IPS-NIHi11 (cell line): ENCODE data around the gene ATP6V1F.

Experiments used
- DNase-seq: peaks from one replicate; pipeline ENCODE4 v3.0.0; 2012; ENCODE audit warnings: mixed read lengths, low spot score

The ATP6V1F gene

GRCh38 chr7:128835790-128836641 lies 26.6 kb upstream of the ATP6V1F start:
- no peak for DNase-seq

DNA sequence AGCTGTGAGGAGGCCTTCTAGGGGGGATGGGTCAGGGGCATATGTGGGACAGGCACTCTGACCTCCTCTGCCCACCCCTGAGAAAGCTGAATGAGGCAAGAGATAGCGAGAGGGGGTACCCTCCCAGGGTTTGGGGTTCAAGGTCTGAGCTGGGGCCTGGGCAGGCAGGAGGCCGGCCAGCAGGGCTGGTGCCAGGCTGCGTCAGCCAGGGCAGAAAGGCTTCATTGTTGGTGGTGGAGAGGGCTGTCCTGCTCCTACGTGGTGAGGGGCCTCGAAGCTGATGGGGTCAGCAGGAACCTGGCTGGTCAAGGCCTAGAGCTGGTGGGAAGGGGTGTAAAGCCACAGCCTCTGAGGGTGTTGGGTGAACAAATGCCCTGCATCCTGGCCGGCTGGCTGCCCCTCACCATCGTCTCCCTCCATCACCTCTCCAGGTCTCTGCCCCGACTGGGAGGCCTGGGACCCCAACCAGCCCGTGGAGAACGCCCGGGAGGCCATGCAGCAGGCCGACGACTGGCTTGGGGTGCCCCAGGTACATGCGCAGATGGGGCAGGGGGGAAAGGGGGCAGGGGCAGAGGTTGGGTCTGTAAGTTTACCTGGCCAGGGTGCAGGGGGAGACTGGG lies 25.8 kb upstream of the ATP6V1F start:
- DNase-seq: no peak

DNA sequence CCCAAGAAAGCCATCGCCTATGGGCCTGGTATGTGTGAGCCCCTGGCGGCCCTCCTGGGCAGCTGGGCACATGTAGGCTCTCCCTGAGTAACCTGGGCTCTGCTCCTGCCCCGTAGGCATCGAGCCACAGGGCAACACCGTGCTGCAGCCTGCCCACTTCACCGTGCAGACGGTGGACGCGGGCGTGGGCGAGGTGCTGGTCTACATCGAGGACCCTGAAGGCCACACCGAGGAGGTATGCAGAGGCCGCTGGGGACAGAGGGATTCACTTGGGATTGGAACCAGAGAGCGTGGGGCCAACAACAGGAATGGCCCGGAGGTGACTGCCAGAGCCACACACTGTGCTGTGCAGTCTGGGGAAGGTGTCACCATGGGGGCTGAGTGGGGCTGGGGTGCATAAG lies 25.1 kb upstream of the ATP6V1F start:
- no peak for DNase-seq

DNA sequence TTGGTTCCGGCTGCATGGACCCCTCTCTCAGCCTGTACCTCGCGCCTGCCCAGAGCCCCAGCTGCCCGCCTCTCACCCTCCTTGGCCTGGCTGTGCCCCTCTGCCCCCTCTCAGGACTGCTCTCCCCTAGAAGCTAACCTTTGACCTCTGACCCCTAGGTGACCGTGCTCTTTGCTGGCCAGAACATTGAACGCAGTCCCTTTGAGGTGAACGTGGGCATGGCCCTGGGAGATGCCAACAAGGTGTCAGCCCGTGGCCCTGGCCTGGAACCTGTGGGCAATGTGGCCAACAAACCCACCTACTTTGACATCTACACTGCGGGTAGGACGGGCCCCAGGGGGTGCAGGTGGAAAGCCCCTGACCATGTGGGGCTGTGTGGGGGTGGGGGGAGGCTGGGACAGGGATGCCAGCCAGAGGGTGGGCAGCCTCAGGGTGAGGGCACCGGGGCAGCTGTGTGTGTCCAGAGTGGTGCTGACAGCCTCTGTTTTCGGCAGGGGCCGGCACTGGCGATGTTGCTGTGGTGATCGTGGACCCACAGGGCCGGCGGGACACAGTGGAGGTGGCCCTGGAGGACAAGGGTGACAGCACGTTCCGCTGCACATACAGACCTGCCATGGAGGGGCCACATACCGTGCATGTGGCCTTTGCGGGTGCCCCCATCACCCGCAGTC lies 24.4 kb upstream of the ATP6V1F start:
- DNase-seq: no peak

- DNase-seq: no peak
These were observed 23.5 kb upstream of the ATP6V1F start for GRCh38 chr7:128838981-128839731.

DNA sequence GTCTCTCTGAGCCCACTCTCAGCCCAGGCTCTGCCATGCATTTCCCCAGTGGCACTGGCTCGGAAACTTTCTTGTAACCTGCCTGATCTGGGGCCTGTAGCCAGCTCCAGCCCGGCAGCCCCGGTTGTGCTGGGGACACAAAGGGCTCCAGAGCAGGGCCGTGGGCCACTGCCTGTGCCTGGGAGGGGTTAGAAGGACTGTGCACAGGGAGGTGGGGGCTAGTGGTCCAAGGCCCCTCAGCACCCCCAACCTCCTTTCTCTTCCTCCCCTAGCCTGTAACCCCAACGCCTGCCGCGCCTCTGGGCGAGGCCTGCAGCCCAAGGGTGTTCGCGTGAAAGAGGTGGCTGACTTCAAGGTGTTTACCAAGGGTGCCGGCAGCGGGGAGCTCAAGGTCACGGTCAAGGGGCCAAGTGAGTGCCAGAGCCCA lies 22.9 kb upstream of the ATP6V1F start:
- no peak for DNase-seq

GRCh38 chr7:128840326-128841170 lies 22.1 kb upstream of the ATP6V1F start:
- DNase-seq: no peak

DNA sequence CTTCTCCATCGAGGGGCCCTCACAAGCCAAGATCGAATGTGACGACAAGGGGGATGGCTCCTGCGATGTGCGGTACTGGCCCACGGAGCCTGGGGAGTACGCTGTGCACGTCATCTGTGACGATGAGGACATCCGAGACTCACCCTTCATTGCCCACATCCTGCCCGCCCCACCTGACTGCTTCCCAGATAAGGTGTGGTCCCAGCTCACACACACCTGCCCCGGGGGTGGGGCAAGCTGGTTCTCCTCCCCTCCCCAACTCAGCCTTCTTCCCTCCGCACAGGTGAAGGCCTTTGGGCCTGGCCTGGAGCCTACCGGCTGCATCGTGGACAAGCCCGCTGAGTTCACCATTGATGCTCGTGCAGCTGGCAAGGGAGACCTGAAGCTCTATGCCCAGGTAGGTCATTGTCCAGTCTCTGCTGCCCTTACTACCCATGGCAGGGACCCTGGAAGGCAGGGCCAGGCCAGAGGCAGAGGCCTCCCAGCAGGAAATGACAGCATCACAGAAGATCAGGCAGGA lies 21.4 kb upstream of the ATP6V1F start:
- DNase-seq: no peak

DNA sequence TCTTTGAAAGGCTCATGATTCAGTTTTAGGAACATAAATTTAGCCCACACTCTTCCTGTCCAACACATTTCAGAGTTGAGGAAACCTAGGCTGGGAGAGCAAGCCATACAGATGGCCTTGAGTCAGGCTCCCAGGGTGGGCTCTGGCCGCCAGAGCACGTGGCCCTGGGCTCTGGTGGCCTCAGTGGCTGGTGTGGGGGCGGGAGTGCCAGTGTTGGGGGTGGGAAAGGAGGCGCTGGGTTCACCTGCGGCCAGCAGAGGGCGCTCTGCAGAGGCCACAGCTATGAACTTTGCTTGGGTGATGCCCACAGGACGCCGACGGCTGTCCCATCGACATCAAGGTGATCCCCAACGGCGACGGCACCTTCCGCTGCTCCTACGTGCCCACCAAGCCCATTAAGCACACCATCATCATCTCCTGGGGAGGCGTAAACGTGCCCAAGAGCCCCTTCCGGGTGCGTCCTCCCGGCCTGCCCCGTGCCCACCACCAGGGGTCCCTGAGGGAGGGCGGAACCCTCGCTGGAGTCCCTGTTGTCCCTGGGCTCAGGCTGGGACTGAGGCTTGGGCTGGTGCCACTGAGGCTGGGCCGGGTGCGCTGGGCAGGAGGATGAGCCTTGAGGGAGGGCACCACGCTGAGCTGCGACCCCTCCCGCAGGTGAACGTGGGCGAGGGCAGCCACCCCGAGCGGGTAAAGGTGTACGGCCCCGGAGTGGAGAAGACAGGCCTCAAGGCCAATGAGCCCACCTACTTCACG lies 20.6 kb upstream of the ATP6V1F start:
- DNase-seq: peak; percentile 96

DNA sequence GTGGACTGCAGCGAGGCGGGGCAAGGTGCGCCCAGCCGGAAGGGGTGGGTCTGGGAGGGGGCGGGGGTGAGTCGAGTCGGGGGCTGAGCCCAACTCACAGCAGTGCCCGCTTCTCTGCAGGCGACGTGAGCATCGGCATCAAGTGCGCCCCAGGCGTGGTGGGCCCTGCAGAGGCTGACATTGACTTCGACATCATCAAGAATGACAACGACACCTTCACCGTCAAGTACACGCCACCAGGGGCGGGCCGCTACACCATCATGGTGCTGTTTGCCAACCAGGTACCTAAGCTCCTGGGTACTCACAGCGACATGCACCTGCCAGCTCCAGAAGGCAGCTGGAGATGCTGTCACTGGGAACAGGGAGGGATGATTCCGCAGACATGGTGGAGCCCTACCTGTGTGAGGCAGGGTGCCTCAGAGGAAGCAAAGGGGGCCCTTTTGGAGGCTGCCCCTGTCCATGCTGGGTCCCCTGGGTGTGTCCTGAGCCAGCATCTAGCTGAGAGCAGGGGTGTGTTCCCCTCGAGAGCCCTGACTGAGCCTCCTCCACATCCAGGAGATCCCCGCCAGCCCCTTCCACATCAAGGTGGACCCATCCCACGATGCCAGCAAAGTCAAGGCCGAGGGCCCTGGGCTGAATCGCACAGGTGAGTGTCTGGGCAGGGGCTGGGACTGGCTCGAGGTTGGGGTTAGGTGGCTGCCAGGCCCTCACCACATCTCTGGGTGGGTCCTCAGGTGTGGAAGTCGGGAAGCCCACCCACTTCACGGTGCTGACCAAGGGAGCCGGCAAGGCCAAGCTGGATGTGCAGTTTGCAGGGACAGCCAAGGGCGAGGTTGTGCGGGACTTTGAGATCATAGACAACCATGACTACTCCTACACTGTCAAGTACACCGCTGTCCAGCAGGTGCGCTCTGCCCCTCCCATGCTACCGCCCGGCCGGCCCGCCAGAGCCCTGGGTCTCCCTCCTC lies 19.7 kb upstream of the ATP6V1F start:
- DNase-seq: no peak

DNA sequence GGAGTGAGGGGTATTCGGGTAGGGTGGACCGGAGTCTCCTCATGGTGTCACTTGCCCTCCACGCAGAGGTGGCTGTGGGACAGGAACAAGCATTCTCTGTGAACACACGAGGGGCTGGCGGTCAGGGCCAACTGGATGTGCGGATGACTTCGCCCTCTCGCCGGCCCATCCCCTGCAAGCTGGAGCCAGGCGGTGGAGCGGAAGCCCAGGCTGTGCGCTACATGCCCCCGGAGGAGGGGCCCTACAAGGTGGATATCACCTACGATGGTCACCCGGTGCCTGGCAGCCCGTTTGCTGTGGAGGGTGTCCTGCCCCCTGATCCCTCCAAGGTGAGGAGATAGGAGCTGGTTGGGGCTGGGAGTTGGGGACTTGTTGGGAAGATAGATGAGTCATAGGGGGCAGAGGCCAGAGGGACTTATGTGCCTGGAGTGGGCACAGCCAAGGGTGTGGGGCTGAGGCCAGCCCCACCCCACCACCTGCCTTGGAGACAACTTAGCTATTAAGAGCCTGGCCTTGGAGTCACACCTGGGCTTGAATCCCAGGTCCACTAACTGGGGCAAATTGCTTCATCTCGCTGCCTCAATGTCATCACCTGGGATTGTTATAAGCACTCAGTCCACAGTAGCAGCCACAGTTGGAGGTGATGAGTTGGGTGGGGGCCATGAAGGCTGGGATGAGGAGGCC lies 18.6 kb upstream of the ATP6V1F start:
- no peak for DNase-seq

DNA sequence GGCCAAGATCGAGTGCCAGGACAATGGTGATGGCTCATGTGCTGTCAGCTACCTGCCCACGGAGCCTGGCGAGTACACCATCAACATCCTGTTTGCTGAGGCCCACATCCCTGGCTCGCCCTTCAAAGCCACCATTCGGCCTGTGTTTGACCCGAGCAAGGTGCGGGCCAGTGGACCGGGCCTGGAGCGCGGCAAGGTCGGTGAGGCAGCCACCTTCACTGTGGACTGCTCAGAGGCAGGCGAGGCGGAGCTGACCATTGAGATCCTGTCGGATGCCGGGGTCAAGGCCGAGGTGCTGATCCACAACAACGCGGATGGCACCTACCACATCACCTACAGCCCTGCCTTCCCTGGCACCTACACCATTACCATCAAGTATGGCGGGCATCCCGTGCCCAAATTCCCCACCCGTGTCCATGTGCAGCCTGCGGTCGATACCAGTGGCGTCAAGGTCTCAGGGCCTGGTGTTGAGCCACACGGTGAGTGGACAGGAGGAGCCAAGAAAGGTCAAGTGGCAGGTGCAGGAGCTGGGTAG lies 17.8 kb upstream of the ATP6V1F start:
- DNase-seq: no peak

GRCh38 chr7:128845475-128845874 lies 17.2 kb upstream of the ATP6V1F start:
- no peak for DNase-seq

GRCh38 chr7:128845987-128846386 lies 16.7 kb upstream of the ATP6V1F start:
- DNase-seq: no peak

DNA sequence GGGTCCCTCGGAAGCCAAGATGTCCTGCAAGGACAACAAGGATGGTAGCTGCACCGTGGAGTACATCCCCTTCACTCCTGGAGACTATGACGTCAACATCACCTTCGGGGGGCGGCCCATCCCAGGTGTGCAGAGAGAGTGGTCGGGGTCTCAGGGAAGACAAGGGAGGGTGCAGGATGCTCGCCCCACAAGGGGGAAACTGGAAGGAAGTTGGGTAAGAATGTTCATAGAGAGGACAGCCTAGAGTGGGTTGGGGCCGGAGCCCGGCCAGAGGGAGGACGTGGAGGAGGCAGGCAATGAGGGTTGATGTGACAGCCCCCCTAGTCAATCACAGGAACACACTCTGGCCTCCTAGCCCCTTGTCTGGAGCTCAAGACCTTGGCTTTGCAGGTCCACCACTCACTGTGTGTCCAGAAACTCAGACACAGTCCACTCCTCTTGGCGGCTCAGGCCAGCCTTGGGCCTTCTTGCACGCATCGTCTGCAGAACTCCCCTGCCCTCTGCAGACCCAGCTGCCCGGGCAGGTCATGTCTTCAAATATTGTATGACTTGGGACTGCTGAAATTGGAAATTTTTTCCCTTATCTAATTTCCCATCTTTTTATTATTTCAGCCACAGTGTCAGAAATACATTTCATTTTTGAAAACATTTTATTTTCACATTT lies 15.7 kb upstream of the ATP6V1F start:
- no peak for DNase-seq

DNA sequence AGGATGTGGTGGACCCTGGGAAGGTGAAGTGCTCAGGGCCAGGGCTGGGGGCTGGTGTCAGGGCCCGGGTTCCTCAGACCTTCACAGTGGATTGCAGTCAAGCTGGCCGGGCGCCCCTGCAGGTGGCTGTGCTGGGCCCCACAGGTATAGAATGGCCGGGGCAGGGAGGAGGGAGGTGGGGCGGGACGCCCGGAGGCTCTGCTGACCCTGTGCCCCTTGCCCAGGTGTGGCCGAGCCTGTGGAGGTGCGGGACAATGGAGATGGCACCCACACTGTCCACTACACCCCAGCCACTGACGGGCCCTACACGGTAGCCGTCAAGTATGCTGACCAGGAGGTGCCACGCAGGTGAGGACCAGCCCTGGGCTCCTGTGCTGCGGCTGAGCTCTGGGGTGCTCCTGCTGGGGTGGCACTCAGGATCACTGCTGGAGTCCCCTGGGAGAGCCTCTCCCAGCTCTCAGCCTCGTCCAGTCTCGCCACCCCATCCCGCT lies 14.9 kb upstream of the ATP6V1F start:
- DNase-seq: no peak

DNA sequence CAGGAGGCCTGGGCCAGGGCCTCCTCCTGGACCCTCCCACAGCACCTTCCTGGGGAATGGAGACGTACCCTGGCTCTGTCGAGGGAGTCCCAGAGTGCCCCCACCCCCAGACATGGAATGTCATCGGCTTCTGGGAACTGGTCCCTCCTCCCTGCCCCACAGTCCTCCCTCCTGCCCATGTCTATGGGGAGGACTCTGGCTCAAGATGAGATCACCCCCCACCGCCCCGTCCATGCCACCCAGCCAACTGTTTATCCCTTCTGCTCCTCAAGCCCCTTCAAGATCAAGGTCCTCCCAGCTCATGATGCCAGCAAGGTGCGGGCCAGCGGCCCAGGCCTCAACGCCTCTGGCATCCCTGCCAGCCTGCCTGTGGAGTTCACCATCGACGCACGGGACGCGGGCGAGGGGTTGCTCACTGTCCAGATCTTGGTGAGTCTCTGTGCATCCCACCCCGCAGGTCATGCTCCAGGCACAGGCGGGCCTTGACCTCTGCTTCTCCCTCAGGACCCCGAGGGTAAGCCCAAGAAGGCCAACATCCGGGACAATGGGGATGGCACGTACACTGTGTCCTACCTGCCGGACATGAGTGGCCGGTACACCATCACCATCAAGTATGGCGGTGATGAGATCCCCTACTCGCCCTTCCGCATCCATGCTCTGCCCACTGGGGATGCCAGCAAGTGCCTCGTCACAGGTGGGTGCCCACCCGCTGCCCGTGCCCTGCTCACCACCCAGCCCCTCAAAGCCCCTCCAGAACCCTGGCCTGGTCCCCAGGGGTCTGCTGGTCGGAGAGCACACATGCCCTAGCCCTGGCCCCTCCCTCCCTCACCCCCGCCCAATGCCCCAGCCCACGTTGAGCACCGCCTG lies 14.1 kb upstream of the ATP6V1F start:
- no peak for DNase-seq
